Measurements from ENCODE around the gene FAM135A.
"Not testable (repeated sequence)": the region's sequence is repeated elsewhere in the genome, so short reads cannot be mapped to it uniquely, and the experiment has no call there.

The FAM135A gene

DNA sequence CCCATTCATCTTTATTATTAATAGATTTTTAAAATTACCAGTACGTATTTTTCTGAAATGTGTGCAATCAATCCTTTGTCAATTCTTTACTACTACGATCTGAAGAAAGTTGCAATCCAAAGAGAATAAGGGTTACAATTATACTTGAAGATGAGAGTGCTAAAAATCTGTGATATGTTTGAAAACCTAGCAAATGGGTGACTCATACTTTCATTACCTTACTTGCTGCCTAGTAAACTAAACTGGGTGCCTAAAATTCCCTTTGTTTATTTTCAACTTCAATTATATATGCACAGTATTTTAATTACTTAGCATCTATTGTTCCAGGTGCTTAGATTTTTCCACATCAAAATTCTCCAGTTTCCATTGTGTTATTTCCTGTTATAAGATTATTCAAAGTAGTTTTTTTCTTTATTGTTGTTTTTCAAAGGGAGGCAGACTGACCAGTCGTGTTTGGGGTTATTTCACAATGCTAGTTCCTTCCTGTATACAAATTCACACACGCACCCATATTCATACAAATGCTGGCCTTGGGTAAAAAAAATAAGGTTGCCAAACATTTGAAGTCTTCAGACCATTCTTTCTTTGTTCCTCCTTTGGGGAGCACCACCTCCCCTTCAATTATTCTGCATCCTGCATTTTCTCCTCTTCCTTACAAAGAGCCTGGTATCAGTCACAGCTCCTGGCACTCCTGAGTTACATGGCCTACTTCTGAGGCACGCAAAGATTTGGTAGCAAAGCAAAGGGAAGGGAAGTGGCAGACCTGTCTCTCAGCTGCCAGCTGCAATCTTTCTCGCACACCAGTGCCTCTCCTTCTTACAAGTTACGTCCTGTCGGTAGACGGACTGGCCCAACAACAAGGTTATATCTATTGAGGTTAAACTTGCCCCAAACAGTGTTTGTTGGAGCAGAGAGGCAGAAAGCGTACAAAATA is 16.2 kb upstream of the FAM135A start:
- no peak for DNase-seq

DNA sequence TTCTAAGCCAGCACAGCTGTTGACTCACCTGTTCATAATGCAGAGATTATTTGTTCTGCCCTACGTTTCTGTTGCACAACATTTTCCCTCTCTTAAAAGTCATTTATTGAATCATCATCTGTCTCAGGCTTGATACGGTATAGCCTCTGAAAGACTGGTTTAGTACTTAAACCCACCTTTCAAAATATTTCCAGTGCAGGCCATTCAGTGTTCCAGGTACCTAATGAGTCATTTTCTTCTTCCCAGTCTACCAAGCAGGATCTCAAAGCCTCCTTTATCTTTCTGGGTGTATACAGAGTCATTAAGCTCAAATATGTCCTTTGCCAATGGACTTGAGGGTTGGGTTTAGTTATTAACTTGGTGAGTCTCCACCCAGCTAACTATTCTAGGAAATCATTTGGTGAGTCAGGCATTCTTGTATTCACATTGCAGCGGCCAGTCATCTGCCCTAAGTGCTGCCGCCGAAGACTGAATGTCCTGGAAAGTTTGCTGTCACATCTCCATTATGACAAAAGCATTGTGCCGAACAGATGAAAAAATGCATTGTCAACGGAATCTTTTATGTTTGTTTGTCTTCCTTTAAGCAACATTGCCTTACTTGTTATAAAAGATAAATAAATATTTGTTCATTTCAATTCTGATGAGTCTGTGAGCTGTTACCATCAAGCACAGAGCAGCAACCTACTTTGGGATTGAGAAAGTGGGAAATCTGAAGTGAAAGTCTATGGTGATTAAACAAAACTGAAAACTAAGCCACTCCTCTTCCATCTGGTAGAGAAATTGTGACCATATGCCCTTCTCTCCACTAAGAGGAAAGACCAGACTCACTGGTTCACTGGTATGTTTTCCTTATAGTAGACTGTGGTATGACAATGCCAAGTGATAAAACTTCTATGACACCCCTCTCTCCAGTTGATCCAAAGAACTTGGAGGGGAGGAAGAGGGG is 14.3 kb upstream of the FAM135A start:
- no peak for DNase-seq

DNA sequence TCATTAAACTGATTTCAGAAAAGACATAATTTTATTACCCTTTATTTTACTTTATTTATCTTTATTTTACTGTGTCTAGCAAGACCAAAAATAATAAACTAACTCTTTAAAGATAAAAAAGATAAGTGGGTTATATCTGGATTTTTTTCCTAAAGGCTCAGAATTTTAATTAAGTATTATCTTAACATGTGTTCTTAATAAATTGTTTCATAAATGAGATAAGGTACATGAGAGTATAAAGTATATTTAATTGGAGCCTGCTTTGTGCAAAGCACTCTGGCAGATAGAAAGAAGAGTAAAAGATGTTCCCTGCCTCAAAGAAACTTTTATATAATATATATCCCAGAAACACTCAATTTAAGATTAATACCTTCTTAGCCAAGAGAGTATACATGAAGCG is 8.7 kb upstream of the FAM135A start:
- no peak for DNase-seq

DNA sequence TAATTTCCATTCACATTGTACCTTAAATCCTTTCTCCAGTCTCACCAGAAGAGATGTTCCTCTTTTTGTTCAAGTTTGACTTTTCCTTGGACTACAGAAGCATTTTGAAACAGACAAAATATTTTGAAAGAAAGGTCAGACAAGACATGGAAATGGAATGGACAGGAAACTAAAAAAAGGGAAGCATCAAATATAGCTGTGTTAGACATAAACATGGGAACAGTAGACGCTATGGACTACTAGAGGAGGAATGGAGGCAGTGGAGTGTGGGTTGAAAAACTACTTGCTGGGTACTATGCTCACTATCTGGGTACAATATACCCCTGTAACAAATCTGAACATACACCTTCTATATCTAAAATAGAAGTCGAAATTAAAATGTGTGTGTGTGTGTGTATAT is 4.1 kb upstream of the FAM135A start:
- DNase-seq = no peak

DNA sequence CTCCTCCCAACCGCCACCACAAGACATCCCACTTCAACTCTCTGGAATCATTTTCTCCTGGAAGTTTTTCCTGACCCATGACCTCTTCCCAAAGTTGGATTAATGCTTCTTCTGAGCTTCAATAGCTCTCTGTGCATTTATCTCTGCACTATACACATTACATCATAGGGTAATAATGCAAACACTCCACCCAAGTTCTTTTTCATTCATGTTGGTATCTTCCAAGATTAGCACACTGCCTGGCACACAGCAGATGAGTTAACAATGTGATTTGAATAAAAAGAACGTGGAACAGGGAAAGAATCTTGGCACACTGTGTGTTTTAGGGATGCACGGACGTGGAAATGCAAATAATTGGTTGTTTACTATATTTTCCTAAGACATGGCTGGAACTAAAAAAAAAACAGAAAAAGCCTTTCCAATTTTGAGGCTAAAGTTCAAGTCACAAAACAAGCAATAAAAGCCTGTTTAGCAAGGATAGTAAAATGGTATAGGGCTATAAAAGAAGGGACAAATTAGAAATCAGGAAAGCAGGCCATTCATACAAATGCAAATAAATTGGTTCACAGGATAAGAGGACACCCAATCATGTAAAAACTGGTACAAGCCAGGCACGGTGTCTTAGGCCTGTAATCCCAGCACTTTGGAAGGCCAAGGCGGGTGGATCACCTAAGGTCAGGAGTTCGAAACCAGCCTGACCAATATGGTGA is 1.6 kb upstream of the FAM135A start:
- DNase-seq = no peak

DNA sequence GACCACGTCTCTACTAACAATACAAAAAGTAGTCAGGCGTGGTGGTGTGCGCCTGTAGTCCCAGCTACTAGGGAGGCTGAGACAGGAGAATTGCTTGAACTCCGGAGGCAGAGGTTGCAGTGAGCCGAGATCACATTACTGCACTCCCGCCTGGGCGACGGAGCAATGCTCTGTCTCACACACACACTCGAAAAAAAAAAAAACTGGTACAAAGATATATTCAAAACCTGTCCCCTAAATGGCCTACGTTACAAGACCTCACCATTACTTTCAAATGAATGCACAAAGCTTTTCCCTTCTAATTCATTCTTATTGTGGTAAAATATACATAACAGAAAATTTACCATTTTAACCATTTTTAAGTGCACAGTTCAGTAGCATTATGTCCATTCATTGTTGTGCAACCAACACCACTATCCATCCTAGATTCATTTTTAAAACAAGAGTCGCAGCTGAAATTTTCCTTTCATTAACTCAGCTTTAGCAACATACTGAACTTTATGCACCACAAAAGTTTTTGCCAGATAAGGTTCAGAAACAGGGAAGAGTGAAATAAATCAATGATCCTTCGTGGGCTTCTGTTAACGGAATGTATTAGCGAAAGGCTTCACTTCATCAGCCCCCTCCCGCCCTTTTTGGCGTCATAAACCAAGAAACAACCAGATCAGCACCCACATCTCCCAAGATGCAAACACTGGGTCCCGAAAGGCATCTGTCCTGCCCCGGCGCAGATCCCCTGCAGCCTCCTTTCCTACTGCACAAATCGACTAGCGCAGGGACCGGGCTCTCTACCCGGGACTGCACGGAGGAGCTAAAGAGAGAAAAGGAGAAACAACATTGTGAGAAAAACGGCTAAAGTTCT is 825 bp upstream of the FAM135A start:
- no peak for DNase-seq

DNA sequence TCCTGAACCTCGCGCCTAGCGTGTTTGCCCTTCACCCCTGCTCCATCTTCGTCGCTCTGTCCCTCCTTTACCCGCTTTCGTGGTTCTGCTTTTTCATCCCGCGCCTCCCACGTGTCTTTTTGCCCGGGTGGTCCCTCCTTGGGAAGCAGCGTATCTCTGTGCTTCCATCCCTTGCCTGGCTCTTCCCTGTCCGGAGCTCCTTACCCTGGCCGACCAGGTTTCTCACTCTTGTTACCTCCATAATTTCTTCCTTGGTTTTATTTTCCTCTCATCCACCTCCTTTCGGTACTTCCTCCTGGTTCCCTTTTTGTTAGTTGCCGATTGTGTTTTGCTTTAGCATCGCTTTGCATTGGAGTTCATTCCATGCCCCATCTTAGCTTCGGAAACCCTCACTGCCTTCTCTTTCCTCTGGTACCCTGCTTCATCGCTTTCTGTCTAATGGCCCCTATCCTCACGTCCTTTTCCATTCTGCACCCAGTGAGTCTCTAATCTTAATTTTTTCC is 735 bp downstream of the FAM135A start:
- DNase-seq = peak in 2 of 5 donors; percentile 2 to 9

DNA sequence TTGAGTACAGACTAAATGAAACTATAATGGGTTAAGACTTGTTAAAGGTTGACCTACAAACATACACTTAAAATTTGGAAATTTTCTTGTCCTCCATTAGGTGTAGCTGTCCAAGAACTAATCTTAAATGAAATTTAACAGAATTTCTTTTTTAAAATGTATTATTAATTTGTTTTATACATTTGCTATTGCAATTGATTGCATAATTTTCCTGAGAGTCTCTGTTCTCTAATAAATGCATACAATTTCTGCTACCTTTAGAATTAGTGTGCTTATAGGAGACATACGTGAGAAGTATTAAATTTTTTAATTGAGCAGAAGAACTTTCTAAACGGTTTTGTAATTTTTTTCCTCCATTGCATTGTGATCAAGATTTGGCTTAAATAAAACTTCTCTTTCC is 1.5 kb downstream of the FAM135A start:
- no peak for DNase-seq

DNA sequence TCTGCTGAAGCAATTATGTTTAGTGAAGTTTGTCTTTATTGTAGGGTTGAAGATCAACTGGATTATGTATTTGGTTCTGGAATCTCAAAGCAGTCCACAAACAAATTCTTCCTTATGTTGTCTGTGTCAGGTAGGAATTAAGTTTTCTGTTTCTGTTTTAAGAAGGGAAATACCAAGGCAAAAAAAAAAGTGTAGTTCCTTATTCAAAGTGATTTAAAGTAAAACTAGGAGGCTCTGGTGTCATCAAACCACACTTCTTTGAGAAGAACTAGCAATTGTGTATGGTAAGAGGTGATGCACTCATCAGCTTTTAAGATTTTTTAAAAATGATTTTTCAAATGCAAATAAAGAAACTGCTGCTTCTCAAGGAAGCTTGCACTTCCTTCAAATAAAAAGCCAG is 1.9 kb downstream of the FAM135A start:
- peak in 1 of 5 donors; percentile 1 for DNase-seq

DNA sequence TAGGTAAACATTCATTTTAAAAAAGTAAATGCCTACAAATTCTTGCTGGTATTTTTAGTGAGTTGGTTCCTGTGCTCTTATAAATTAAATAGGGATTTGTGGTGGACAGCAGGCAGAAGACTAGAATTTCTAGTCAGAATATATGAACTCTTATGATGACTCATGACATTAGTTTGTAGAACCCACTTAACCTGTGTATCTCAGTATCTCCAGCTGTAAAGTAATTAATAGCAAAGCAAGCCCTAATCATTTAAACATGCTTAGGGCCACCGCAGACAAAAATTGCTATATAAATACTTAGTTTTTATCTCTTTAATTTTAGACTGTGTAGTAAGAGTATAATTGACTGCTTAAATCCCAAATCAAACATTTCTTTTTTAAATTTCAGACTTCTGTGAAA is 2.4 kb downstream of the FAM135A start:
- no peak for DNase-seq

DNA sequence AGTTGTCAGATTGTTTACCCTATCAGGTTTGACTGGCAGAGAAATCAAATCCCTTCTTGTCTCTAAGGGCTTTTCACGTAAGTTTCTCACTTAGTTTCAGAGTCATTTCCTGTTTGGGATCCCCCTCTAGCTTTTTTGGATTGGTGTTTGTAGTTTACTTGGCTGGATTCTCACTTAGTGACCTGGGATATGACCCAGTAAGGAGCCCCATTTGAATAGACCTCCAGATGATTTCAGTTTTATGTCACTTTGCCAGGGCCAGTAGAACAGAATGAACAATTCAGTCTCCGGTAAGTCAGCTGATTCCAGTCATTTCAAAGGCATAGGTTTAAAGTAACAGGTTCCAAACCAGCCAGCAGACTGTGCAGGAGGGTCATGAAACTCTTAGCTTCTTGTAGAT is 8.2 kb downstream of the FAM135A start:
- DNase-seq = no peak

DNA sequence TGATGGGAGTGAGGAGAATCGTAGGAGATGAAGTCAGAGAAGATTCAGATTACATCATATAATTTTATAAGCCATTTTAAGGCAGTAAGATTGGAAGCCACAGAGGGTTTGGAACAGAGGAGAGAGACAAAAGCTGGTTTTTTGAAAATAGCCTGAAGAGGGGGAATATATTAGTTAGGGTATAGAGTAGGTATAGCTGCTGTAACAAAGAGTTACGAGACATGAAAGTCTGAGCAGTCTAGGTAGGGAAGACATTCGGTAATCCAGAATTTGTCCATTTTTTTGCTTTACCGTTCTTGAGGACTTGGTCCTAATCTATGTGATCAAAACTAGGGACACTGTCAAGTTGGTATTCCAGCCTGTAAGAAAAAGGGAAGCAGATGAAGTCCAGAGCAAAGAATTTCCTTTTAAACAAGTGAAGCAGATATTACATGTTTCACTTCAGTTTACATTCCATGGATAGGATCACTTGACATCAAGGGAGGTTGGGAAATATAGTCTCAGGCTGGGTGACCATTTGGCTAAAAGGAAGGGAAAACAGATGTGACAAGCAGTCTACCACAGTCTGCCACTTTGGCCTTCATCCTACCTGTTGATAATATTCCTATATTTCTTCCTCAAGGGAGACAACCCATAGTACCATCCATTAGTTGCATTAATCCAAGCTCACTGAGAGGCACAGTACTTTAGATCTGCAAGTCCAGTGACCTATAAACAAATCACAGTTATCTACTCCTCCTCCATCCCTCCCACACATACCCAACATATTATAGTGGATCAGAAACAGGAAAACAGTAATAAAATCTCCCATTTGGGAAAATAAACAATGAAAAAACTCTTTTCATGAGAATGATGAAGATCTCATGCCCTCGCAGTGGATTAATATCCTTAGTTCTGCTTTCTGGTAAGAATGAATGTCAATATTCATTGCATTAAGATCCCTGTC is 10.2 kb downstream of the FAM135A start:
- no peak for DNase-seq

DNA sequence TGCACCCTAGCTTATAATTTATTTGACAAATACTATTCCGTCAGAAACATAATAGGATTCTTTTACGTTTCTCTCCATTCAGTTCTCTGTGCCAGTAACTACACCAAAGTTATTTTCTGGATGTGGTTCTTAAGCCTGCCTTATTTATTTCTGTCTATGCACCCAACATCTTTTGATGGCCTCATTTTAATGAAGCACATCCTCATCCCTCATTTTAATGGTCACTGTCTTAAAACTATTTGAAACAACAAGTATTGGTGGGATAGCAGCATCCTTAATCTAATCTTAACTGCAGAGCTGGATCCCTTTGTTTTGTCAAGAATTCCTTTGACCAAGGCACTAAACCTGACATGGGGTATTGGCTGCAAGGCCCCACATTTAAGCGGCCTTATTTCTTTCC is 11.0 kb downstream of the FAM135A start:
- DNase-seq = no peak

DNA sequence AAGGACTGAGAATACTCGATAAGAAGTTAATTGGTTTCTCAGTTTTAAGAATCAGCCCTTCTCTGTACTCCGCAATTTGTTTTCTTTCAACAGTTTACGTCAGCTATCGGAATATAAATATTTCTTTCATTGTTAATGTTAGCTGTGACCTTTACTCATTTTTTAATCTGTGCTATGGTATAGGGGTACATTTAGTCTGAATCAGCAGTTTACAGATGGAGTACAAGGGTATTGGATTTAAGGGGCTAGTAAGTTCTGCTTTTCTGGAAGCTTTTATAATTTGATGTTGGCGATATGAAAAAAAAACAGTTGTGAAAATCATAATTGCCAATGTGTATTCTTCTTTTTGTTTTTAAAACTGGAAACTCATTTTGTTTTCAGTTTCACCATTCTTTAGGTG is 23.0 kb downstream of the FAM135A start:
- no peak for DNase-seq

DNA sequence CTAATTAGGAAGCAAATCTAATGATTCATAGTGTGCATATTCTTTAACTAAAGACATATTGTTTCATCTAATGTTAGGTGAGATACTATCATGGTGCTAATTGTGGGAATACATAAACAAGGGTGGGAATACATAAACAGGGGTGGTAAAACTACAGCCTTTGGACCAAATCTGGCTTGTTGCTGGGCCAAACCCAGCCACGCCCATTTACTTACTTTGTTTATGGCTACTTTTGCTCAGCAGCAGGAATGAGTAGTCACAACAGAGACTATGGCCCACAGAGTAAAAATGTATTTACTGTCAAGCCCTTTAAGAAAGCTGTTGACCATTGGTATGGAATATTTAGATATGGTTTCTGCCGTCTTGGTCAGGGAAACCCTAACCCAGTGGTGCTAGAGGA is 31.7 kb downstream of the FAM135A start:
- no peak for DNase-seq

DNA sequence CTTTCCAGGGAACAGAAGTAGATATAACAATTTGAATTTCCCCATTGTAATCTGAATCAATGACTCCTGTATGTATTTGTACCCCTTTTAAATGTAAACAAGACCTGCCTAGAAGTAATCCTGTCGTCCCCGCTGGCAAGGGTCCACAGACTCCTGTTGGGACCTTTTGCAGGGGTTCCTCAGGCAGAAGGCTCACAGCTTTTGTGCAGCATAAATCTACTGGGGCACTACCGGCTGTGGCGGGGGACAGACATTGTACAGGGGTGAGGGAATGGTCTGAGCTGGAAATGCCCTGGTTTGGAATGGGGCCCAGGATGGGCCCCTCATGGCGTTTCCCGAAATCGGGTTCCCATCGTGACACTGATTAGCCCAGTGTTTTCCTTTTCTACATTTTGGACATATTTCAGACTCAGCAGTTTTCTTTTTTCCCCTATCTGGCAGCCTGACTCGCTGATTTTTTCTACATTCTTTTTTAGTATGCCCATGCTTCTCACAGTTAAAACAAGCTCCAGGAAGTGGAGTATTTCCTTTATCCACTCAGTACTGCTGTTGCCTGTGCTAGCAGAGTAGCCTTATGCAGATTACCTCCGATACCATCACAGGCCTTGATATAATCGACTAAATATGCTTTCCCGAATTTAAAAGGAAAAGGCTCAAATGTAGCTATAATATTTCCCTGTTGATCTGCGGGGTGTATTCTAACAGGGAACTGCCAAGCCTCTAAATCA is 34.2 kb downstream of the FAM135A start:
- not testable (repeated sequence) for DNase-seq

DNA sequence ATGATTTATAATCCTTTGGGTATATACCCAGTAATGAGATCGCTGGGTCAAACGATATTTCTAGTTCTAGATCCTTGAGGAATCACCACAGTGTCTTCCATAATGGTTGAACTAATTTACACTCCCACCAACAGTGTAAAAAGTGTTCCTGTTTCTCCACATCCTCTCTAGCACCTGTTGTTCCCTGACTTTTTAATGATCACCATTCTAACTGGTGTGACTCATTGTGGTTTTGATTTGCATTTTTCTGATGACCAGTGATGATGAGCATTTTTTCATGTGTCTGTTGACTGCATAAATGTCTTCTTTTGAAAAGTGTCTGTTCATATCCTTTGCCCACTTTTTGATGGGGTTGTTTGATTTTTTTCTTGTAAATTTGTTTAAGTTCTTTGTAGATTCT is 40.6 kb downstream of the FAM135A start:
- not testable (repeated sequence) for DNase-seq

DNA sequence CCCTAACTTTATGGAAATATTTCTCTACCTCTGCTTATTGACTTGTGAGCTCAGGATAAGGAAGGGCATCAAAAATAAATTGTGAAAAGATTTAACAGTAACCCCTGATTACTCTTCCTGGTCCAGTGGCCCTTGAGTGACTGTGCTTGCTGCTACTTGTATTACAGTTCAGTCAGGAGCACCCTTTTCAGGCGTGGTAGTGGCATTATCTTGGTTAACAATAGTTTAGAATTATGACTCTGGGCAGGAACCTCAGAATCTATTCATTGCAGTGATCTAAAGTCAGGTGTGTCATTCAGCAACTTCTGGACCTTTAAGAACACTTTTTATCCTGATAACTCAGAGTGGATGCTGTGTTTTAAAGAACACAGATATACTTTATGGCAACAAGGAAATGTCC is 43.4 kb downstream of the FAM135A start:
- no peak for DNase-seq

DNA sequence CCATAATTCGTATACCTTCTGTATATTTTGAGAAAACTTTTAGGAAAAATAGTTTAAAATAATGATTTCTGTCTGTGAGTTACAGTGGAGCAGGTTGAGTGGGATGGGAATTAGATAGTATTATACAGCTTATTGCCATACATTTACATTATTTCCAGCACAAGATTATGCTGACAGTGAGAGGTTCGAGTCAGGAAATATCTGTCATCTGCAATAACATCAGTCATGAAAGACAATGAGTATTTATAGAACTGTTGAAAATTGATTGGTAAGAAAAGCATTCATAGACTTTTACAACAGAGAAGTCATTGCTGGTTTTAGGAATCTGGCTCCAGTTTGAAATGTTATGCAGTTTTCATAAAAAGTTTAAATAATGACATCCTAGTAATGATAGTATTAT is 45.9 kb downstream of the FAM135A start:
- no peak for DNase-seq

DNA sequence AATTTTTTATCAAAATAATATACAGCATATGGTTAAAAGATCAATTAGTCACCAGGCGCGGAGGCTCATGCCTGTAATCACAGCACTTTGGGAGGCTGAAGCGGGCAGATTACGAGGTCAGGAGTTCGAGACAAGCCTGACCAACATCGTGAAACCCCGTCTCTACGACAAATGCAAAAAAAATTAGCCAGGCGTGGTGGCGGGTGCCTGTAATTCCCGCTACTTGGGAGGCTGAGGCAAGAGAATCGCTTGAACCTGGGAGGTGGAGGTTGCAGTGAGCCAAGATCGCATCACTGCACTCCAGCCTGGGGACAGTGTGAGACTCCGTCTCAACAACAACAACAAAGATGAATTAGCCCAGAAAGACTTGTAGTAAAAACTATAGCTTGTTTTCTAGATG is 46.4 kb downstream of the FAM135A start:
- not testable (repeated sequence) for DNase-seq

Data from T-helper 1 cell (primary cell).